ENCODE measurements around the gene NCEH1. TPM values are rescaled to one million over a fixed set of nuclear protein-coding genes. Genes with fewer than 3 reads are reported as not detected.

Gene NCEH1
- polyA plus RNA-seq, 3 donors, result 8.6 to 23.9 (median 20.7) TPM

DNA sequence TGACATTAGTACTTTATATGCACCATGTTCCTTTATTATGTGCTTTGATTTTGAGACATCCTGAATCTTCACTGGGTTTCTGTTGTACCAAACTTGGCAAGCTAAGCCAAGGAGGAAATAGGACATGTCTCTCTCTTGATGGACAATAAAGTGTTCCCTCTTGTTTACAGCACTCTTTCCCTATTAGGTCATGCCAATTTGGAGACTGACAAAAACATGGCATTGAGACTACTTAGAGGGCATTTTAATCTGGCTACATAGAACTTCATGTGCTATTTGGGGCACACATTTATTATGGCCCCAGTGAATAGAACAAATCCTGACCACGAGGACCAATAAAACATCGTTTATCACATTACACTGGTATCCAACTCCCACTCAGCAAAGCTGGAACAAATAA, 102.3 kb downstream of the NCEH1 start:
- no peaks in the 10 kb centered on the region for H3K36me3 ChIP-seq (replicated peaks in 1 of 2; ENCODE audit: control insufficient read depth in 1 of 2, insufficient read depth in 2 of 2, low read length in 2 of 2)
- no peaks in the 10 kb centered on the region for H4K20me1 ChIP-seq (ENCODE audit: insufficient read depth, low read length)
- no peaks in the 10 kb centered on the region for H3K79me2 ChIP-seq (ENCODE audit: insufficient read depth, low read length)
- no peak overlapping the region for H3K27ac ChIP-seq (ENCODE audit: low read depth in 1 of 2, low read length in 2 of 2)
- Mint-ChIP-seq H3K4me3 (no peak overlapping the region), H3K27me3 (ENCODE audit: low read depth in 3 of 3) (peaks cover 0 to 3% (median 0%) of the 10 kb centered on the region in 3 donors), H3K4me1 (peaks cover 8% of the 10 kb centered on the region), H3K9me3 (peaks cover 9 to 23% (median 14%) of the 10 kb centered on the region in 7 donors), H3K27ac (no peak overlapping the region), H3K36me3 (no peaks in the 10 kb centered on the region)
- peaks cover 0 to 2% of the 10 kb centered on the region in 2 donors for H3K4me1 ChIP-seq (ENCODE audit: control insufficient read depth in 1 of 2, insufficient read depth in 2 of 2, low read length in 2 of 2)
- H3K9ac ChIP-seq (ENCODE audit: insufficient read depth, low read length, poor library complexity, severe bottlenecking), result no peak overlapping the region
- no CpG with 5 or more reads among the region's 2 CpGs for WGBS (ENCODE audit: insufficient coverage)
- H3K4me2 ChIP-seq (replicated peaks; ENCODE audit: extremely low read depth, low read length, poor library complexity, severe bottlenecking), result no peak overlapping the region
- H3K4me3 ChIP-seq (replicated peaks in 1 of 3; ENCODE audit: low read depth in 2 of 3, low read length in 3 of 3), result no peak overlapping the region
- peaks cover 4 to 19% of the 10 kb centered on the region in 2 donors for H3K9me3 ChIP-seq (replicated peaks in 1 of 2; ENCODE audit: control insufficient read depth in 1 of 2, insufficient read depth in 1 of 2, low read length in 2 of 2)
- TF ChIP-seq, protein P1, sequence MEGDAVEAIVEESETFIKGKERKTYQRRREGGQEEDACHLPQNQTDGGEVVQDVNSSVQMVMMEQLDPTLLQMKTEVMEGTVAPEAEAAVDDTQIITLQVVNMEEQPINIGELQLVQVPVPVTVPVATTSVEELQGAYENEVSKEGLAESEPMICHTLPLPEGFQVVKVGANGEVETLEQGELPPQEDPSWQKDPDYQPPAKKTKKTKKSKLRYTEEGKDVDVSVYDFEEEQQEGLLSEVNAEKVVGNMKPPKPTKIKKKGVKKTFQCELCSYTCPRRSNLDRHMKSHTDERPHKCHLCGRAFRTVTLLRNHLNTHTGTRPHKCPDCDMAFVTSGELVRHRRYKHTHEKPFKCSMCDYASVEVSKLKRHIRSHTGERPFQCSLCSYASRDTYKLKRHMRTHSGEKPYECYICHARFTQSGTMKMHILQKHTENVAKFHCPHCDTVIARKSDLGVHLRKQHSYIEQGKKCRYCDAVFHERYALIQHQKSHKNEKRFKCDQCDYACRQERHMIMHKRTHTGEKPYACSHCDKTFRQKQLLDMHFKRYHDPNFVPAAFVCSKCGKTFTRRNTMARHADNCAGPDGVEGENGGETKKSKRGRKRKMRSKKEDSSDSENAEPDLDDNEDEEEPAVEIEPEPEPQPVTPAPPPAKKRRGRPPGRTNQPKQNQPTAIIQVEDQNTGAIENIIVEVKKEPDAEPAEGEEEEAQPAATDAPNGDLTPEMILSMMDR (IDR thresholded peaks at IDR 0.05), result no peak
- intact Hi-C loops (cut with micrococcal nuclease), result no loop called here
- no peak for DNase-seq
- H2AFZ ChIP-seq (ENCODE audit: insufficient read depth, low read depth, low read length, poor library complexity, severe bottlenecking), result no peak overlapping the region
- no peaks in the 10 kb centered on the region for H3K27me3 ChIP-seq (ENCODE audit: control insufficient read depth in 2 of 2, insufficient read depth in 2 of 2, low read length in 2 of 2)

DNA sequence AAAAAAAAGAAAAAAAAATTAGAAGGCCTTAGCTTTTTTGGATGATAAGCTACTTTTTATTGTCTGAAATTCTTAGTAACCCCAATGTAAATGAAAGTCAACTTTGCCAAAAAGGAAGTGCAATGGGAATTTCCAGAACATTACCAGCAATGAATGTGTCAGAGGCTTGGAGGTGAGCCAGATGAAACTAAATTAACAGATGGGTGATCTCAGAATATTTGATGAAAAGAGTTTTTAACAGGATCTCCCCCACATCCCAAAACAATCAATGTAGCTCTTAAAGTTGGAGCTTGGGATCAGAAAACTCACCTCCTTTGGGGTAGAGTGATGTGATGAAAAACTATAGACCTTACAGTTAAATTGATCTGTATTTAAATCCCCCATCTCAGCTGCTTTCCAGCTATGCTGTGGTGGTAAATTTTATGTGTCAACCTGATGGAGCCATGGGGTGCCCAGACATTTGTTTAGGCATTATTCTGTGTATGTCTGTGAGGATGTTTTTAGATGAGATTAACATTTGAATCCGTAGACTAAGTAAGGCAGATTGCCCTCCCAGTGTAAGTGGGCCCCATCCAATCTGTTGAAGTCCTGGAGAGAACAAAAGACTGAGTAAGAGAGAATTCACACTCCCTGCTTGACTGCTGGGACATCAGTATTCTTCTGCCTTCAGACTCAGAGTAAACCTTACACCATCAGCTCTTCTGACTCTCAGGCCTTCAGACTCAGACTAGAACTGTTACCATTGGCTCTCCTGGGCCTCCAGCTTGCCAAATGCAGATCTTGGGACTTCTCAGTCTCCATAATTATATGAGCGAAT, 103.4 kb downstream of the NCEH1 start:
- H2AFZ ChIP-seq (ENCODE audit: insufficient read depth, low read depth, low read length, poor library complexity, severe bottlenecking), result no peak overlapping the region
- H3K27ac ChIP-seq (ENCODE audit: low read depth in 1 of 2, low read length in 2 of 2), result no peak overlapping the region
- no peaks in the 10 kb centered on the region for H4K20me1 ChIP-seq (ENCODE audit: insufficient read depth, low read length)
- Mint-ChIP-seq H3K27ac (peak overlapping the region in 5 of 7 donors; percentile 6 to 68 (median 22)), H3K36me3 (no peaks in the 10 kb centered on the region), H3K27me3 (ENCODE audit: low read depth in 3 of 3) (peaks cover 0 to 3% (median 0%) of the 10 kb centered on the region in 3 donors), H3K4me3 (no peak overlapping the region), H3K9me3 (peaks cover 4 to 15% (median 8%) of the 10 kb centered on the region in 7 donors), H3K4me1 (peaks cover 8% of the 10 kb centered on the region)
- H3K4me1 ChIP-seq (ENCODE audit: control insufficient read depth in 1 of 2, insufficient read depth in 2 of 2, low read length in 2 of 2), result peaks cover 0 to 2% of the 10 kb centered on the region in 2 donors
- intact Hi-C loops (cut with micrococcal nuclease), result no loop called here
- peak; percentile 44 to 81 (median 49) for DNase-seq
- no peak overlapping the region for H3K4me2 ChIP-seq (replicated peaks; ENCODE audit: extremely low read depth, low read length, poor library complexity, severe bottlenecking)
- H3K9me3 ChIP-seq (replicated peaks in 1 of 2; ENCODE audit: control insufficient read depth in 1 of 2, insufficient read depth in 1 of 2, low read length in 2 of 2), result peaks cover 0 to 9% of the 10 kb centered on the region in 2 donors
- no peaks in the 10 kb centered on the region for H3K79me2 ChIP-seq (ENCODE audit: insufficient read depth, low read length)
- H3K27me3 ChIP-seq (ENCODE audit: control insufficient read depth in 2 of 2, insufficient read depth in 2 of 2, low read length in 2 of 2), result no peaks in the 10 kb centered on the region
- TF ChIP-seq, protein P1 (IDR thresholded peaks at IDR 0.05), result no peak
- no CpG with 5 or more reads among the region's 2 CpGs for WGBS (ENCODE audit: insufficient coverage)
- H3K9ac ChIP-seq (ENCODE audit: insufficient read depth, low read length, poor library complexity, severe bottlenecking), result no peak overlapping the region
- no peak overlapping the region for H3K4me3 ChIP-seq (replicated peaks in 1 of 3; ENCODE audit: low read depth in 2 of 3, low read length in 3 of 3)
- no peaks in the 10 kb centered on the region for H3K36me3 ChIP-seq (replicated peaks in 1 of 2; ENCODE audit: control insufficient read depth in 1 of 2, insufficient read depth in 2 of 2, low read length in 2 of 2)

Measured in CD14-positive monocyte (primary cell).